Effector memory CD8-positive, alpha-beta T cell (primary cell): ENCODE measurements around the gene ZNF383.
"Not testable (repeated sequence)": the region's sequence is repeated elsewhere in the genome, so short reads cannot be mapped to it uniquely, and the experiment has no call there.

ENCODE experiments used
- ATAC-seq: fragments of 150-1000 bp; cut with Tn5 transposase; replicated peaks from 2 replicates; pipeline ENCODE4 v1.10.0; 2021; ENCODE audit warnings: mild to moderate bottlenecking, moderate library complexity
- DNase-seq, 3 experiments: peaks; one replicate each; pipeline ENCODE4 v3.0.0; 2021
- H3K27ac Mint-ChIP-seq, 2 donors: one replicate each; pipeline ENCODE4 v1.8.0; 2022; ENCODE audit warnings: mild to moderate bottlenecking in 2 of 2, mixed read lengths in 2 of 2, moderate library complexity in 2 of 2
- H3K27me3 Mint-ChIP-seq, 2 donors: one replicate each; pipeline ENCODE4 v1.8.0; 2022; ENCODE audit warnings: mixed read lengths in 2 of 2
- H3K36me3 Mint-ChIP-seq: one replicate; pipeline ENCODE4 v1.8.0; 2022; ENCODE audit warnings: mild to moderate bottlenecking, moderate library complexity, mixed read lengths; ENCODE audit not compliant: insufficient read depth
- H3K4me1 Mint-ChIP-seq, 2 donors: one replicate each; pipeline ENCODE4 v1.8.0; 2022; ENCODE audit warnings: low read depth in 2 of 2, mixed read lengths in 2 of 2
- H3K4me3 Mint-ChIP-seq, 2 donors: one replicate each; pipeline ENCODE4 v1.8.0; 2022; ENCODE audit warnings: mild to moderate bottlenecking in 2 of 2, mixed read lengths in 2 of 2, moderate library complexity in 2 of 2
- H3K9me3 Mint-ChIP-seq, 2 donors: one replicate each; pipeline ENCODE4 v1.8.0; 2022; ENCODE audit warnings: mixed read lengths in 2 of 2

The ZNF383 gene

DNA sequence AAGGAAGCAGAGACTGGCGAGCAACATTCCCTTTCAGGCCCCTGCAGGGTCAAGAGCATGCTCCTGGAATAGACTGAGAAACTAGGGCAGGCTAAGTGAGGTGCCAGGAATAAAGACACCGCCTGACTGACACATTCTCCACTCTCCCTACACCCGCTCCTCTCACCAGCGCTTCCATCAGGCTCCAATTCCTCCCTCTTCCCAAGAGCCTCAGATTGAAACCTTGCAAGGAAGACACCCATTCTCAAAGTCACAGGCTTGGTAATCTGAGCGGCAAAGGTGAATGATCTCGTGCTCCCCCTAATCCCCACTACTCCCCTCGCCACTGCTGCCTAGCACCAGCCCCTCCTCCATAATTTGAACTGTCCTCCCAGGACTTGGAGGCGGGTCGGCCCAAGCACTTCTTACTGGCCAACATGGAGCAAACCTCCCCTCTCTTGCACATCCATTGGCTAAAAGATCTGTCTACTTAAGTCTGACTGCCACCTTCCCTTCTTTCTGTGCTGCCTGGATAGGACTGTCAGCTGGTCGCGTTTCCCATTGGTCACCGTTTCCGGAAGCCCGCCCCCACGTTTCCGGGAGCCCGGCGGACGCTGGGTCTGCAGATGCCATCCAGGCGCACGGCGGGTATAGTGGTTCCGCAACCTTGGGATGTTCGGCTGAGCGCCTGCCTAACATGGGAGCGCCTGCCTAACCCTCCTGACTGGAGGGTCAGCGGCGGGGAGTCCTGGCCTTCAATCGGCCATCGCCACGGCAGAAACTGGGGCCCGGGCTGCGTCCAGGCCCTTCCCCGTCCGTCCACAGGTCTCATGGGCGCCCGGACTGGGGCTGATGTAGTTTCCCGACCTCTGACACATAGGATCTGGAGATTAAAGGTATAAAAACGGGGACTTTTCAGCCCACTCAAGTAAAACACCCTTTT is 33.6 kb downstream of the ZNF383 start:
- Mint-ChIP-seq H3K9me3 (peaks cover 11 to 42% of the 10 kb centered on the region in 2 donors), H3K36me3 (no peaks in the 10 kb centered on the region), H3K4me3 (peak overlapping the region; percentile 61 to 76), H3K27ac (peak overlapping the region in 1 of 2 donors; percentile 47), H3K27me3 (no peaks in the 10 kb centered on the region), H3K4me1 (peaks cover 0 to 5% of the 10 kb centered on the region in 2 donors)
- peak in 2 of 3 experiments; percentile 19 to 77 for DNase-seq
- ATAC-seq, result peak; percentile 76

DNA sequence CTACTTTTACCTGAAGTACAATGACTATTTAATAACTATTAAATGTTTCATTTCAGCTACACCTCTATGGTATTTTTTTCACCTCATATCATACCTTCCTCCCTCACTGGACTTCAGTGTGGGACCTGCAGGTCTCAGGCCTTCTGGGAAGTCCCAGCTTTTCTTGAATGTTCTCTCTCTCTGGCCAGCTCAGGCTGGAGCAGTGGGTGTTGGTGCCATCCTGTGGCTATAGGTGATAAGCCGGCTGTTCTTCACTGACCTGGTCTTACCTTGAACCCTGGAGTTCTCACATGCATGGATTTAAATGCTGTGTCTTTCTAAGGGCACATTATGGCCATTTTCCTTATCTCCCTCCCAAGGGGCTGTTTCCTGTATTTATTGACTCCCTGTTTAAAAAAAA is 45.0 kb downstream of the ZNF383 start:
- not testable (repeated sequence) for H3K4me1 Mint-ChIP-seq, ATAC-seq, H3K27me3 Mint-ChIP-seq, H3K27ac Mint-ChIP-seq, H3K4me3 Mint-ChIP-seq, H3K36me3 Mint-ChIP-seq, DNase-seq
- peaks cover 4 to 14% of the 10 kb centered on the region in 2 donors for H3K9me3 Mint-ChIP-seq

DNA sequence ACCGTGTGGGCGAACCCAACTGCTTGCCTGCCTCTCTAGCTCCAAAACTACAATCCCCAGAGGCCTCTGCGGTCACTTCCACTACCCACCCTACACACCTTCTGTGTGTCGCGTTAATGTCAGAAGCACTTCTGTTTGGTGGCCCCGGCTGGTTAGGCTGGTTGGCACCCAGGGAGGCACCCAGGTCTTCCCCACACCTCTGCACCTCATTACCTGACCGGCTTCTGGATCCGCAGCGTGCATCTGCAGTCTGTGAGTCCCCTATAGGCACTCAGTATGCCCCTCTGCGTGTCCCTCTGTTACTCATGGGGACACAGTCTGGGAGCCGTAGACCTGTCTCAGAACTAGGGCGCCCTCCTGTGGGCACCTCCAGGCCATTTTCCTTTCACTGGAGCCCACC is 49.0 kb downstream of the ZNF383 start:
- not testable (repeated sequence) for DNase-seq, H3K27me3 Mint-ChIP-seq, H3K36me3 Mint-ChIP-seq, ATAC-seq, H3K9me3 Mint-ChIP-seq, H3K27ac Mint-ChIP-seq, H3K4me3 Mint-ChIP-seq, H3K4me1 Mint-ChIP-seq

DNA sequence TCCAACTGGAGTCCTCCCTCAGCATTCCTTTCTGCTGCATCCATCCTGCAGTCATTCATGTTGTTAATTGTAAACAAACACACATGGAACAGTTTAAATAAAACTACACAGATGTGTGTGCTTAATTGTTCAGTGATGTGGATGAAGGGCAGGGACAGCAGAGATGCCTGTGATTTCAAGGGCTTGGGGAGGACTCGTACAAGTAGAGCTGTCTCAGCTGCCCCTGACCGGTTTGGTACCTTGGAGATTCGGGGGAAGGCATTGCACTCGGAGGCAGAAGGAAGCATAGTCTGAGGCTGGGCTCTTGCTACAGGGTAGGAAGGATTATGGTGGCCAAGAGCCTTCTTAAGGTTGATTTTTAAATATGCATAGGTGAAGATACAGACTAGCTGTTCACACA is 49.7 kb downstream of the ZNF383 start:
- ATAC-seq, DNase-seq, H3K4me3 Mint-ChIP-seq, H3K4me1 Mint-ChIP-seq, H3K27ac Mint-ChIP-seq, H3K9me3 Mint-ChIP-seq, H3K27me3 Mint-ChIP-seq, H3K36me3 Mint-ChIP-seq: not testable (repeated sequence)

DNA sequence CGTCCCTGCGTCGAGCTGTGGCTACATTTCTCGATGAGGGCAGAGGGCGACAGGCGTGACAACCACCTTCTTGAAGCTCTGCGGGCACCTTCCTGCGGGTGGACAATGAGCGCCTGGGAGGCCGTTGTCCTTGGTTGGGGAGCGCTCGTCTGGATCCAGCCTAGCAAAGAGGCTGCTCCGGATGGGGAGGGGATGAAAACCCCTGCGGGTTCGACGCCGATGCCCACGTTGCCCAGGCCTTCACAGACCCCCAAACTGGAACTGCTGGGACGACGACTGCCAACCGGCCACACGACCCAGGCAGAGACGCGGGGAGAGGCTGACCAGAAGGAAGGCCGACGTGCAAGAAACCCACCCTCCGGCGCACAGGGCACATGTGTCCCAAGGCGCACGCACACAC is 62.6 kb downstream of the ZNF383 start:
- not testable (repeated sequence) for H3K4me3 Mint-ChIP-seq, H3K36me3 Mint-ChIP-seq, DNase-seq, H3K27me3 Mint-ChIP-seq, H3K9me3 Mint-ChIP-seq, H3K4me1 Mint-ChIP-seq, ATAC-seq, H3K27ac Mint-ChIP-seq

DNA sequence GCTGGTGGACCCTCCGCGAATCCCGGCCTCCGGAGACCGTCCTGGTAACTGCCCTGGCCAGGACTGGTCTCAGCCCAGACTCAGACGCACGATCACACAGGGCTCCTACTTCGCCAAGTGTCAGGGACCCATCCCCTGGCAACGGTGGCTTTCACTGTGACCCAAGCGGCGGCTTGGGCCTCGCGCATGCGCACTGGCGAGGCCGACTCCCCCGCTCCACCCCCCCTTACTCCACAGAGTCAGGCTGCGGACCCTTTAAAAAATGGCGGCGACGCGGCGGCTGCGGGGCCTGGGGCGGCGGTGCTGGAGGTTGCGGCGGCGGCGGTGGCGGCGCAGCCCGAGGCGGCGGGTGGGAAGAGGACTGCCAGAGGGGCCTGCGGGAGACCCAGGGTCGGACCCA is 66.0 kb downstream of the ZNF383 start:
- H3K4me1 Mint-ChIP-seq, DNase-seq, H3K27ac Mint-ChIP-seq, H3K27me3 Mint-ChIP-seq, H3K9me3 Mint-ChIP-seq, H3K4me3 Mint-ChIP-seq, ATAC-seq, H3K36me3 Mint-ChIP-seq: not testable (repeated sequence)

DNA sequence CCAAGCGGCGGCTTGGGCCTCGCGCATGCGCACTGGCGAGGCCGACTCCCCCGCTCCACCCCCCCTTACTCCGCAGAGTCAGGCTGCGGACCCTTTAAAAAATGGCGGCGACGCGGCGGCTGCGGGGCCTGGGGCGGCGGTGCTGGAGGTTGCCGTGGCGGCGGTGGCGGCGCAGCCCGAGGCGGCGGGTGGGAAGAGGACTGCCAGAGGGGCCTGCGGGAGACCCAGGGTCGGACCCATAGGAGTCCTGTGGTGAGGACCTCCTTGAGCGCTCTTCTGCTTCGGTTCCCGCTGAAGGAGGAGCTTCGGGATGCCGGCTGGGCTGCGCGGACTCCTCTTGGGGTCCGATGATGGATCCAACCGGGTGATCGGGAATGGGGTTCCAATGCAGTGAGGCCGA is 71.2 kb downstream of the ZNF383 start:
- not testable (repeated sequence) for H3K27ac Mint-ChIP-seq, ATAC-seq, H3K4me1 Mint-ChIP-seq, H3K4me3 Mint-ChIP-seq, DNase-seq, H3K9me3 Mint-ChIP-seq, H3K27me3 Mint-ChIP-seq, H3K36me3 Mint-ChIP-seq

DNA sequence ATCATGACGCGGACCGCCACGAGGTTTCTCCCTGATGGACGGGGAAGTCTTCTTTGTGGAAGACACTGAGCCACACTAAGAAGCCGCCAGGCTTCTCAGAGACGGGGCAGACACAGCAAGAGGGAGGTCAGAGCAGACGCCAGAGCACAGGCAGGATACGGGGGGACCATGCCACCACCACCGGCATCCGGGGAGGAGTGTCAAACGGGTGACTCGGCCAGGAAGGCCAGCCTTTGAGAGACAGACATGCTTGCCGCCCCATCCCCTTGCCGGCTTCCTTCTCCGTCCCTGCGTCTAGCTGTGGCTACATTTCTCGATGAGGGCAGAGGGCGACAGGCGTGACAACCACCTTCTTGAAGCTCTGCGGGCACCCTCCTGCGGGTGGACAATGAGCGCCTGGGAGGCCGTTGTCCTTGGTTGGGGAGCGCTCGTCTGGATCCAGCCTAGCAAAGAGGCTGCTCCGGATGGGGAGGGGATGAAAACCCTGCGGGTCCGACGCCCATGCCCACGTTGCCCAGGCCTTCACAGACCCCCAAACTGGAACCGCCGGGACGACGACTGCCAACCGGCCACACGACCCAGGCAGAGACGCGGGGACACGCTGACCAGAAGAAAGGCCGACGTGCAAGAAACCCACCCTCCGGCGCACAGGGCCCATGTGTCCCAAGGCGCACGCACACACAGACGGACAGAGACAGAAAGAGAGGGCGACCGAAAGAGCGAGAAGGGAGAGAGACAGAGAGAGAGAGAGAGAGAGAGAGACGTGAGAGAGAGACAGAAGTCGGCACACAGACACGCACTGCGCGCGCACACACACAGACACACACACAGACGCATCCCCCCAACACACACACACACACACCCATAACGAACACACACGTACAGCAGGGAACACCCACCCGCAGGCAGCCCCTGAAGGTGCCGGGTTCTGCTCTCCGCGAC is 75.3 kb downstream of the ZNF383 start:
- not testable (repeated sequence) for H3K9me3 Mint-ChIP-seq, H3K27ac Mint-ChIP-seq, H3K27me3 Mint-ChIP-seq, H3K4me3 Mint-ChIP-seq, H3K36me3 Mint-ChIP-seq, ATAC-seq, H3K4me1 Mint-ChIP-seq
- peak in 1 of 3 experiments; percentile 12 for DNase-seq

DNA sequence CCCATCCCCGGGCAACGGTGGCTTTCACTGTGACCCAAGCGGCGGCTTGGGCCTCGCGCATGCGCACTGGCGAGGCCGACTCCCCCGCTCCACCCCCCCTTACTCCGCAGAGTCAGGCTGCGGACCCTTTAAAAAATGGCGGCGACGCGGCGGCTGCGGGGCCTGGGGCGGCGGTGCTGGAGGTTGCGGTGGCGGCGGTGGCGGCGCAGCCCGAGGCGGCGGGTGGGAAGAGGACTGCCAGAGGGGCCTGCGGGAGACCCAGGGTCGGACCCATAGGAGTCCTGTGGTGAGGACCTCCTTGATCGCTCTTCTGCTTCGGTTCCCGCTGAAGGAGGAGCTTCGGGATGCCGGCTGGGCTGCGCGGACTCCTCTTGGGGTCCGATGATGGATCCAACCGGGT is 76.2 kb downstream of the ZNF383 start:
- DNase-seq, result not testable (repeated sequence)

More for the DNA sequence above, 76.2 kb downstream of the ZNF383 start:
- not testable (repeated sequence) for H3K27ac Mint-ChIP-seq, H3K4me3 Mint-ChIP-seq, H3K36me3 Mint-ChIP-seq, ATAC-seq, H3K27me3 Mint-ChIP-seq, H3K9me3 Mint-ChIP-seq, H3K4me1 Mint-ChIP-seq
